ENCODE results near the gene GALNT7. TPM values are rescaled to one million over a fixed set of nuclear protein-coding genes. Genes with fewer than 3 reads are reported as not detected.

GALNT7 gene
- total and polyA plus RNA-seq, 8 donors: 10.7 to 94.5 (median 37.9) TPM

- H3K4me3 ChIP-seq: no peak overlapping the region
- no peaks in the 10 kb centered on the region for H3K27me3 ChIP-seq
- WGBS, 5 donors: 82 to 100% (median 94%) methylated on average over 2 of the region's 2 CpGs
- H3K9me3 ChIP-seq: no peaks in the 10 kb centered on the region
- peaks cover 14 to 81% (median 48%) of the 10 kb centered on the region in 4 donors for H3K4me1 ChIP-seq
- intact Hi-C loops (cut with DNase I; ENCODE audit: low total_unique reads): loop anchor here (10.0 kb wide), 1 partner anchor 149 kb away; no protein-coding TSS in a partner anchor
- no peaks in the 10 kb centered on the region for H3K36me3 ChIP-seq
- H3K27ac ChIP-seq: peak overlapping the region in 1 of 5 donors; percentile 7
- TF ChIP-seq POLR2AphosphoS5 (IDR thresholded peaks at IDR 0.05) (no peak), EP300 (IDR thresholded peaks at IDR 0.05) (no peak), CTCF (IDR thresholded peaks at IDR 0.05) (no peak), POLR2A (IDR thresholded peaks at IDR 0.05) (no peak)
- no peak for DNase-seq
These were observed 5.6 kb downstream of the GALNT7 start for GRCh38 chr4:173174184-173174583.

DNA sequence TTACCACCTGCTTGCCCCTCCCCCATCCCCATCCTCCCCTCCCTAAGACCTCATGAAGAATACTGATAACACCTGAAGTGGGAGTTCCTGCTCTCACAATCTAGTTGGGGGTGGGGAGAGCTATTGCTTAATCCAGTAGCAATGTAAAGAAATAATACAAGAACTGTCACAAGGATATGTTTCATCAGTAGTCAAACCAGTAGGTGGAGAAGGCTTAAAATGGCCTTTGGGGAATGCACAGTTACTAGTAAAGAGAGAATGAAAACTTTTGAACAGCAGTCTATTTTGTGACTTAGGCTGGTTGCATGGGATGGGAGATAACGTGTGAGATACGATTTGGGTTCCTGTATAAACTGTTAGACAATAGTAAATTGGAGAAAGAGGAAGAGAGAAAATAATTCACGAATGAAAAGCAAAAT, 6.0 kb downstream of the GALNT7 start:
- DNase-seq: peak in 1 of 2 donors; percentile 65
- intact Hi-C loops (cut with DNase I; ENCODE audit: low total_unique reads): loop anchor here (10.0 kb wide), 1 partner anchor 150 kb away; no protein-coding TSS in a partner anchor

DNA sequence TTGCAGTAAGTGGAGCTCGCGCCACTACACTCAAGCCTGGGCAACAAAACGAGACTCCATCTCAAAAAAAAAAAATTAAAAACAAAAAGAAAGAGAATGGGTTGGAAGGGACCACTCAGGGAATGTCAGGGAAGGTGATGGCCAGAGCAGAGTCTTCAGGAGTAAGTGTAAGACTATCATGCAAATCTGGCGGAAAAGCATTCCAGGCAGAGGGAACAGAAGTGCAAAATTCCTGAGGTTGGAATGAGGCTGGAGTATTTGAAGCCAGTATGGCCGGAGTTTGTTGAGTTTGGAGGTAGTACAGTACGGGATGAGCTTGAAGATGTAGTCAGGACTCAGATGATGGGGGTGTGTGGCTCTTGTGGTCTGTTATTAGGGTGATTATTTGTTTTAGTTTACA, 7.4 kb downstream of the GALNT7 start:
- H3K4me1 ChIP-seq: peaks cover 11 to 90% (median 55%) of the 10 kb centered on the region in 4 donors
- 89 to 93% (median 91%) methylated on average over 6 of the region's 6 CpGs for WGBS, 5 donors
- no peak overlapping the region for H3K27ac ChIP-seq
- no peaks in the 10 kb centered on the region for H3K9me3 ChIP-seq
- intact Hi-C loops (cut with DNase I; ENCODE audit: low total_unique reads): loop anchor here (10.0 kb wide), 1 partner anchor 151 kb away; no protein-coding TSS in a partner anchor
- TF ChIP-seq POLR2A (IDR thresholded peaks at IDR 0.05): no peak
- TF ChIP-seq CTCF (IDR thresholded peaks at IDR 0.05): no peak
- TF ChIP-seq POLR2AphosphoS5 (IDR thresholded peaks at IDR 0.05): no peak
- TF ChIP-seq EP300 (IDR thresholded peaks at IDR 0.05): no peak
- no peak overlapping the region for H3K4me3 ChIP-seq
- H3K36me3 ChIP-seq: no peaks in the 10 kb centered on the region
- no peak for DNase-seq
- no peaks in the 10 kb centered on the region for H3K27me3 ChIP-seq

More for the DNA sequence above, 6.0 kb downstream of the GALNT7 start:
- Histone ChIP-seq H3K4me1 (peaks cover 14 to 86% (median 50%) of the 10 kb centered on the region in 4 donors), H3K27ac (peak overlapping the region in 1 of 5 donors; percentile 7), H3K27me3 (no peaks in the 10 kb centered on the region), H3K9me3 (no peaks in the 10 kb centered on the region), H3K4me3 (no peak overlapping the region), H3K36me3 (no peaks in the 10 kb centered on the region)
- TF ChIP-seq EP300 (IDR thresholded peaks at IDR 0.05) (no peak), POLR2AphosphoS5 (IDR thresholded peaks at IDR 0.05) (no peak), CTCF (IDR thresholded peaks at IDR 0.05) (no peak), POLR2A (IDR thresholded peaks at IDR 0.05) (no peak)
- 33 to 52% (median 45%) methylated on average over 3 of the region's 3 CpGs for WGBS, 5 donors

DNA sequence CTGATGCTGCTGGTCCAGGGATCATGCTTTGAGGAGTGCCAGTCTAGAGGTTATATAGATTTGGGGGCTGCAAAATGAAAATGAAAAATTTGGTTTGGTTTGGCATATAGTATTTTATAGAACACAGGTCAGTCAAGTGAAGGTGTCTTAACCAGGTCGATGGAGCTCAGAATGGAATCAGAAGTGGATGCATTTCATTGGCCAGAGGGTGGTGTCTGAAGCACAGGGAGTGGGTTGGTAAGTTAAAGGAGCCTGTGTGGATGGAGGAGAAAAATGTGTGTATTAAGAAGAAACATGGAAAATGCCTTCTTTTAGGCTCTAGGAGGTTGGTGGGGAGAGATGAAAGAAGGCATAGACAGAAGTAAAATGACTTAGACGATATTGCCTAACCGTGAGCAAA, 8.6 kb downstream of the GALNT7 start:
- Histone ChIP-seq H3K4me1 (peaks cover 22 to 90% (median 51%) of the 10 kb centered on the region in 4 donors), H3K27me3 (no peaks in the 10 kb centered on the region), H3K36me3 (no peaks in the 10 kb centered on the region), H3K4me3 (no peak overlapping the region), H3K9me3 (no peaks in the 10 kb centered on the region), H3K27ac (no peak overlapping the region)
- intact Hi-C loops (cut with DNase I; ENCODE audit: low total_unique reads): loop anchor here (10.0 kb wide), 1 partner anchor 152 kb away; no protein-coding TSS in a partner anchor
- 25 to 57% (median 53%) methylated on average over 3 of the region's 3 CpGs for WGBS, 5 donors
- no peak for DNase-seq
- TF ChIP-seq POLR2A (IDR thresholded peaks at IDR 0.05) (no peak), EP300 (IDR thresholded peaks at IDR 0.05) (no peak), POLR2AphosphoS5 (IDR thresholded peaks at IDR 0.05) (no peak), CTCF (IDR thresholded peaks at IDR 0.05) (no peak)
